ENCODE measurements around the gene GVQW3. TPM values are rescaled to one million over a fixed set of nuclear protein-coding genes. Genes with fewer than 3 reads are reported as not detected.

Gene GVQW3
- polyA plus RNA-seq, 1 donor (not counting 4 experiments of a cell fraction or from before 2014, with no cell fraction given), result 0.80 TPM

- H3K36me3 ChIP-seq (ENCODE audit: control insufficient read depth in 2 of 2, extremely low read depth in 1 of 2, insufficient read depth in 2 of 2, low read length in 2 of 2), result no peaks in the 10 kb centered on the region
- H3K27me3 ChIP-seq (ENCODE audit: control insufficient read depth, extremely low read depth, insufficient read depth, low read length), result no peaks in the 10 kb centered on the region
- H3K79me2 ChIP-seq (ENCODE audit: control insufficient read depth, insufficient read depth, low read length), result peaks cover 33% of the 10 kb centered on the region
- no peak overlapping the region for H3K4me3 ChIP-seq (ENCODE audit: control insufficient read depth in 2 of 3, extremely low read depth in 1 of 3, insufficient read depth in 2 of 3, low read depth in 1 of 3, low read length in 3 of 3)
- H3K9me3 ChIP-seq (ENCODE audit: control insufficient read depth, low read depth, low read length), result no peaks in the 10 kb centered on the region
- H2AFZ ChIP-seq (ENCODE audit: control insufficient read depth, low read length), result no peak overlapping the region
- no peak overlapping the region for H3K9ac ChIP-seq (ENCODE audit: control insufficient read depth, extremely low read depth, insufficient read depth, low read length)
- TF ChIP-seq CTCF (optimal IDR thresholded peaks at IDR 0.05 in 1 of 3, IDR thresholded peaks at IDR 0.05 in 1 of 3, conservative IDR thresholded peaks at IDR 0.05 in 1 of 3; ENCODE audit: extremely low read depth in 1 of 3, insufficient read depth in 2 of 3, low read length in 3 of 3) (no peak), EZH2 (IDR thresholded peaks at IDR 0.05; ENCODE audit: low read length) (no peak)
- dilution Hi-C loops (cut with MboI; ENCODE audit: extremely low pct_ligation_motif_present, low sequenced_read_pairs), result no loop called here
- peak overlapping the region; percentile 79 for H3K4me2 ChIP-seq (ENCODE audit: control insufficient read depth, extremely low read depth, insufficient read depth, low read depth, low read length)
- DNase-seq (ENCODE audit: low read depth, low spot score) (no peak), FAIRE-seq (no peak)
- H3K4me1 ChIP-seq (ENCODE audit: control insufficient read depth, extremely low read depth, insufficient read depth, low read length), result peaks cover 13% of the 10 kb centered on the region
- no peaks in the 10 kb centered on the region for H4K20me1 ChIP-seq (ENCODE audit: control insufficient read depth, extremely low read depth, insufficient read depth, low read length)
- no peak overlapping the region for H3K27ac ChIP-seq (ENCODE audit: control insufficient read depth, insufficient read depth, low read length)
- no peaks in the 10 kb centered on the region for H3K9me1 ChIP-seq (ENCODE audit: control insufficient read depth, extremely low read depth, insufficient read depth, low read length)
These were observed 1.1 kb downstream of the GVQW3 start for GRCh38 chr11:76382209-76382608.

GRCh38 chr11:76385903-76386302 is 4.8 kb downstream of the GVQW3 start:
- Histone ChIP-seq H2AFZ (ENCODE audit: control insufficient read depth, low read length) (no peak overlapping the region), H3K4me3 (ENCODE audit: control insufficient read depth in 2 of 3, extremely low read depth in 1 of 3, insufficient read depth in 2 of 3, low read depth in 1 of 3, low read length in 3 of 3) (no peak overlapping the region), H3K9ac (ENCODE audit: control insufficient read depth, extremely low read depth, insufficient read depth, low read length) (no peak overlapping the region), H4K20me1 (ENCODE audit: control insufficient read depth, extremely low read depth, insufficient read depth, low read length) (no peaks in the 10 kb centered on the region), H3K9me3 (ENCODE audit: control insufficient read depth, low read depth, low read length) (no peaks in the 10 kb centered on the region), H3K27me3 (ENCODE audit: control insufficient read depth, extremely low read depth, insufficient read depth, low read length) (no peaks in the 10 kb centered on the region), H3K27ac (ENCODE audit: control insufficient read depth, insufficient read depth, low read length) (no peak overlapping the region), H3K4me1 (ENCODE audit: control insufficient read depth, extremely low read depth, insufficient read depth, low read length) (peaks cover 6% of the 10 kb centered on the region), H3K9me1 (ENCODE audit: control insufficient read depth, extremely low read depth, insufficient read depth, low read length) (no peaks in the 10 kb centered on the region), H3K79me2 (ENCODE audit: control insufficient read depth, insufficient read depth, low read length) (no peaks in the 10 kb centered on the region), H3K36me3 (ENCODE audit: control insufficient read depth in 2 of 2, extremely low read depth in 1 of 2, insufficient read depth in 2 of 2, low read length in 2 of 2) (no peaks in the 10 kb centered on the region), H3K4me2 (ENCODE audit: control insufficient read depth, extremely low read depth, insufficient read depth, low read depth, low read length) (no peak overlapping the region)
- DNase-seq (ENCODE audit: low read depth, low spot score), result no peak
- no peak for TF ChIP-seq CTCF (optimal IDR thresholded peaks at IDR 0.05 in 1 of 3, IDR thresholded peaks at IDR 0.05 in 1 of 3, conservative IDR thresholded peaks at IDR 0.05 in 1 of 3; ENCODE audit: extremely low read depth in 1 of 3, insufficient read depth in 2 of 3, low read length in 3 of 3)
- TF ChIP-seq EZH2 (IDR thresholded peaks at IDR 0.05; ENCODE audit: low read length), result no peak
- FAIRE-seq, result no peak
- dilution Hi-C loops (cut with MboI; ENCODE audit: extremely low pct_ligation_motif_present, low sequenced_read_pairs), result no loop called here
